HG03175 (cell line): ENCODE data around the gene GORASP1.

Source experiments
- ATAC-seq: cut with Tn5 transposase; IDR thresholded peaks from one replicate; pipeline ENCODE4 v1.9.1; 2021; ENCODE audit warnings: mild to moderate bottlenecking, moderate library complexity; ENCODE audit not compliant: unreplicated experiment

Gene GORASP1

GRCh38 chr3:39107388-39108199 is at the start of gene GORASP1, which contains the start of gene TTC21A:
Gene GORASP1 (minus strand): TSS chr3:39107627. CDS start chr3:39107541, 86 bp downstream.
Gene TTC21A (plus strand): TSS chr3:39107680. CDS start chr3:39107838, 158 bp downstream.
- peak; percentile 49 for ATAC-seq

GRCh38 chr3:39156421-39156820 is 49.0 kb upstream of the GORASP1 start:
- no peak for ATAC-seq

DNA sequence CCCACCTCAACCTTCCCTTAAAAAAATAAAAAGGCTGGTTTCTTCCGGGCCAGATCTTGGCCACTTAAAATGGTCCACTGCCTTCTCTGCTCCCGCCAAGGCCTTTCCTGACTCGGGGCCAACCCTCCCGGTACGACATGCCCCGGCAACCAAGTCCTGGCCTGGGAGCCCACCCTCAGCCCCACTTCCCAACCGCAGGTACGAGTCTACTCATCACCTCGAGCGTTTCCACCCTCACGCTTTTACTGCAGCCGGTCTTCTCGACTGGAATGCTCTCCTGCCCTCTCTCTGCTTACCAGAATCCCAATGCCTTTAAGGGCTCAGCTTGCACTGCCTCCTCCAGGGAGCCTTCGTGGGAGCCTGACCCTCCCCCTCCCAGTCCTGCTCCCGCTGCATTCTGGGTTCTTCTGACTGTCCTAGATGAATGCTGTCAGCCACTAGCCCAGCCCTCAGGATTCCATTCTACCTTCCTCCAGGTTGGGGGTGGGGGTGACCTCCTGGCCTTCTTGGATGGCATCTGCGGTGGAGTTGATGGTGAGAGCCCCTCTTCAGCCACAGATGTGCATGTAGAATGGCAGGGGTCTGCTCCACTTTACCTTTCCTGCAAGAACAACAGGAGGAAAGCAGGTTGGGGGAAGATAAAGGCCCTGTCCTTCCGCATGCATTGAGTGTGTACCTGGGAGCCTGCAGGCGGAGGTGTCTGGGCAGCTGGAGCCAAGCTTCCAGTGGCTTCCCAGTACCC is 47.0 kb upstream of the GORASP1 start:
- ATAC-seq: no peak

GRCh38 chr3:39153977-39154279 is 46.5 kb upstream of the GORASP1 start:
- ATAC-seq: no peak

- no peak for ATAC-seq
Observed at GRCh38 chr3:39150803-39151631, 43.6 kb upstream of the GORASP1 start.

- ATAC-seq: no peak
Observed at GRCh38 chr3:39150148-39150802, 42.8 kb upstream of the GORASP1 start.

- no peak for ATAC-seq
Observed at GRCh38 chr3:39149498-39150147, 42.2 kb upstream of the GORASP1 start.

GRCh38 chr3:39149059-39149455 is 41.6 kb upstream of the GORASP1 start:
- no peak for ATAC-seq

GRCh38 chr3:39148435-39149058 is 41.1 kb upstream of the GORASP1 start:
- no peak for ATAC-seq

GRCh38 chr3:39147711-39148434 is 40.4 kb upstream of the GORASP1 start:
- ATAC-seq: peak; percentile 29

DNA sequence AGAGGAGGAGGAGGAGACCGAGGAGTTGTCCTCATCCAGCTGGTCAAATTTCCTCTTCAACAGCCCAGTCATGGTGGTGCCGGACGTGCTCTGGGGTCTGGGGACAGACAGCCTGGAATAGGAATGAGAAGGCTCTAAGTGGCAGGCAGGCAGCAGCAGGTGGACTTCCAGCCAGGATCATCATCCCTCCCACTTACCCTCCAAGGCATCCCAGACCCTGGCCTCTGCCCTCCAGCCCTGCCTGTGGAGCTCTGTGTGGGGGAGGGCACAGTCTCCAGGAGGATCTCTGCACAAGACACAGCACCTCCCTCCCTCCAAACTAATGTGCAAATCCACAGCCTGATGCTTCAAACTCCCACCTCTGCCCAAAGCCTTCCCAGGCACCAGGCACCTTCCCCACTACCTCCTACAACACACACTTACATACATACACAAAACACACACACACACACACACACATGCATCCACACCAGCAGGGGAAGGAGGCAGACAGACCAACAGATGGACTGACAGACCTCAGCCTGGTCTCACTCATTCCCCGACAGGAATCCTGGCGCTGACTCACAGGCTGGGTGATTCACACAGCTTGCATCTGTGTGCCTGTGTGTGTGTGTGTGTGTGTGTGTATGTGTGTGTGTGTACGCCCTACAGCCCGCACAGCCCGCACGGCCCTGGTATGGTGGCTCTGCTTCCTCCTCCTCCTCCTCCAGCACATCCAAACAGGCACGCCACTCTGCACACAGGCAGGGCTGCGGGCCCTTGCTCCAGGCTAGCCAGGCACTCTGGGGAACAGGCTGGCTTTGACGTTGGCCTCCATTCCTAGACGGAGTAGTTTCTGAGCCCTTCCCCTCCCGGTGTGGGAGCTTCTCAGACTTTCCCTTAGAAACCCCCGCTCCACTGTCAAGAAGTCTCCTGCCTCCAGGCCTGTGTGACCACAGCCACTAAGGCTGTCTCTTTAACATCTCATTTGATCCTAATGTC is 39.5 kb upstream of the GORASP1 start:
- ATAC-seq: no peak

GRCh38 chr3:39146083-39146501 is 38.7 kb upstream of the GORASP1 start:
- no peak for ATAC-seq

DNA sequence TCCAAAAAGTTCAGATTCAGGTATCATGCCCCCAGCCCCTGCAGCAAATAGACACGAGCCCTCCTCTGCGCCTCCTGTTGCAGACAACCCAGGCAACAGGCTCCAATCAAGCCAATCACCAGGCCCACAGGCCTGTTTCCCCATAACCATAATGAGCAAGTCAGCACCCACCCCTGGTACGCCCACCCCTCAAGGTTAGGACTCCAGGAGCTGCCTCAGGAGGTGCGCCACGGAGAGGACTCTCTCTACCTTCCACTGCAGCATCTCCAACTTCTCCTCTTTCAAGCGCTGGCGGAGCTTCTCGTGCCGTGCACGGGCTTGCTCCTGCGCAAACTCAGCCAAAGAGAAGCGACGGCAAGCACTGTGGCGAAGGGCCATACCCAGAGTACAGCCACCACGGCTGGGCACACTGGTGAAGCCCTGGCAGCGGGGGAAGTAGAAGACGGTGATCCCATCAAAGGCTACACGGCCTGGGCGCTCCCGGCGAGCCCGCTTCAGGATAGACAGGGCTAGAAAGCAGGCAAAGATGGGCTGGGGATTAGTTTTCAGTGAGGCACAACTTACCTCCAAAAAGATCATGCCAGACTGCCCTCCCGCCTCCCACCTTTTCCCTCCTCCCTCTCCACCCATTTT is 37.4 kb upstream of the GORASP1 start:
- no peak for ATAC-seq

GRCh38 chr3:39144095-39144747 is 36.8 kb upstream of the GORASP1 start:
- no peak for ATAC-seq

- ATAC-seq: no peak
Observed at GRCh38 chr3:39143051-39143885, 35.8 kb upstream of the GORASP1 start.

- no peak for ATAC-seq
Observed at GRCh38 chr3:39142067-39142466, 34.6 kb upstream of the GORASP1 start.
